ENCODE measurements around the gene DCPS.
"Not testable (repeated sequence)": the region's sequence is repeated elsewhere in the genome, so short reads cannot be mapped to it uniquely, and the experiment has no call there.

GRCh38 chr11:126373389-126374066 lies 69.7 kb downstream of the DCPS start:
- TF ChIP-seq NR3C1 (CRISPR knock-in tag; conservative IDR thresholded peaks at IDR 0.05; ENCODE audit: low read depth); CTCF (IDR thresholded peaks at IDR 0.05); USF2 (CRISPR knock-in tag; IDR thresholded peaks at IDR 0.05): not testable (repeated sequence)
